B cell (primary cell): ENCODE results near the gene HTT-AS. TPM values are rescaled to one million over a fixed set of nuclear protein-coding genes. Genes with fewer than 3 reads are reported as not detected.

Source experiments
- ATAC-seq: fragments of 200-7000 bp; cut with Tn5 transposase; one replicate; pipeline ENCODE4 v1.10.0; 2021; ENCODE audit warnings: low read depth, mild to moderate bottlenecking, moderate number of reproducible peaks, moderate library complexity
- CTCF ChIA-PET: fragments of 350-600 bp; sonication (Branson Sonifier 250); formaldehyde crosslinking; loops from one replicate; lab custom pipeline; 2021; ENCODE audit warnings: antibody characterized with exemption, inconsistent platforms; lab: Charles Lee
- POLR2A ChIA-PET: fragments of 350-600 bp; sonication (Branson Sonifier 250); formaldehyde crosslinking; loops from one replicate; lab custom pipeline; 2021; ENCODE audit warnings: antibody characterized with exemption; lab: Charles Lee
- DNase-seq: peaks from one replicate; pipeline ENCODE4 v3.0.0; 2013
- H2AFZ ChIP-seq: 2 replicates; pipeline ENCODE4 v1.6.1; 2012; ENCODE audit warnings: mild to moderate bottlenecking, low read depth, low read length; ENCODE audit not compliant: insufficient read depth, poor library complexity, severe bottlenecking
- H3K27ac ChIP-seq, 2 donors: 1 replicate in 1 of 2; 2 replicates in 1 of 2; pipeline ENCODE4 v1.5.1; 2012 to 2013; ENCODE audit warnings: low read length in 2 of 2, mild to moderate bottlenecking in 2 of 2, moderate library complexity in 1 of 2
- H3K27me3 ChIP-seq, 4 experiments: fragments of 200-600 bp in 1 of 4; sonication (generic) in 1 of 4; replicated peaks in 1 of 4; 1 replicate in 2 of 4; 2 replicates in 2 of 4; pipeline versions ENCODE4 v1.6.1 to v1.7.0; 2013 to 2016; ENCODE audit warnings: low read length in 3 of 4, mild to moderate bottlenecking in 2 of 4, mixed read lengths in 1 of 4, moderate library complexity in 1 of 4; ENCODE audit not compliant: insufficient read depth in 4 of 4, control insufficient read depth in 3 of 4; ENCODE audit errors: control extremely low read depth in 1 of 4
- H3K36me3 ChIP-seq, 2 experiments: replicated peaks in 1 of 2; 1 replicate in 1 of 2; 2 replicates in 1 of 2; pipeline versions ENCODE4 v1.6.1 to v1.7.1; 2013; ENCODE audit warnings: low read length in 1 of 2; ENCODE audit not compliant: insufficient read depth in 2 of 2, control insufficient read depth in 1 of 2; ENCODE audit errors: control extremely low read depth in 1 of 2, extremely low read depth in 1 of 2
- H3K4me1 ChIP-seq, 2 donors: fragments of 200-600 bp in 1 of 2; sonication (generic) in 1 of 2; 1 replicate in 1 of 2; 2 replicates in 1 of 2; pipeline versions ENCODE4 v1.5.1 to v1.6.1; 2013 to 2017; ENCODE audit warnings: low read length in 2 of 2; ENCODE audit not compliant: control insufficient read depth in 2 of 2, insufficient read depth in 2 of 2
- H3K4me2 ChIP-seq: replicated peaks from 2 replicates; pipeline ENCODE3; 2012; ENCODE audit warnings: mild to moderate bottlenecking, low read depth, low read length; ENCODE audit not compliant: poor library complexity, severe bottlenecking
- H3K4me3 ChIP-seq, 5 experiments: fragments of 200-600 bp in 1 of 5; sonication (generic) in 1 of 5; 1 replicate in 3 of 5; 2 replicates in 2 of 5; pipeline versions ENCODE4 v1.5.1 to v1.7.0; 2011 to 2016; ENCODE audit warnings: low read length in 4 of 5, mild to moderate bottlenecking in 4 of 5, low read depth in 2 of 5, control low read depth in 1 of 5, moderate library complexity in 1 of 5; ENCODE audit not compliant: insufficient read depth in 1 of 5; ENCODE audit errors: control extremely low read depth in 1 of 5, extremely low read depth in 1 of 5
- H3K79me2 ChIP-seq: fragments of 200-600 bp; sonication (generic); one replicate; pipeline ENCODE4 v1.6.0; 2016; ENCODE audit warnings: low read length; ENCODE audit not compliant: control insufficient read depth, insufficient read depth
- H3K9ac ChIP-seq: fragments of 200-600 bp; sonication (generic); 2 replicates; pipeline ENCODE4 v1.6.1; 2017; ENCODE audit warnings: mild to moderate bottlenecking, low read length, moderate library complexity
- H3K9me3 ChIP-seq, 3 donors: one replicate each; pipeline versions ENCODE4 v1.6.1 to v1.7.1; 2013; ENCODE audit warnings: low read length in 2 of 3; ENCODE audit not compliant: control insufficient read depth in 2 of 3, insufficient read depth in 1 of 3; ENCODE audit errors: control extremely low read depth in 1 of 3
- H4K20me1 ChIP-seq: 2 replicates; pipeline ENCODE4 v1.6.0; 2012; ENCODE audit warnings: mild to moderate bottlenecking, low read length; ENCODE audit not compliant: insufficient read depth, control insufficient read depth, poor library complexity, severe bottlenecking
- H3K27ac Mint-ChIP-seq: one replicate; pipeline ENCODE4 v1.8.0; 2021; ENCODE audit warnings: mixed read lengths
- H3K27me3 Mint-ChIP-seq: one replicate; pipeline ENCODE4 v1.8.0; 2021; ENCODE audit warnings: mixed read lengths
- H3K4me1 Mint-ChIP-seq: one replicate; pipeline ENCODE4 v1.8.0; 2021; ENCODE audit warnings: mixed read lengths
- H3K4me3 Mint-ChIP-seq: one replicate; pipeline ENCODE4 v1.8.0; 2021; ENCODE audit warnings: mixed read lengths
- H3K9me3 Mint-ChIP-seq: one replicate; pipeline ENCODE4 v1.8.0; 2022; ENCODE audit warnings: mixed read lengths; ENCODE audit not compliant: insufficient read depth
- CTCF ChIP-seq: fragments of 200-600 bp; IDR thresholded peaks from one replicate; pipeline ENCODE4 v1.8.0; 2022; ENCODE audit warnings: antibody characterized with exemption, mild to moderate bottlenecking
- EZH2 ChIP-seq: IDR thresholded peaks from 2 replicates; pipeline ENCODE4 v1.6.1; 2012; ENCODE audit warnings: borderline replicate concordance, low read depth, mild to moderate bottlenecking, moderate library complexity, low read length; ENCODE audit not compliant: insufficient read depth, poor library complexity, severe bottlenecking
- WGBS: methylation state at CpG from one replicate; pipeline ENCODE4 v1.1.5; 2013; ENCODE audit warnings: missing lambda C conversion rate; ENCODE audit not compliant: insufficient coverage; 5-methylcytosine and 5-hydroxymethylcytosine counted together
- intact Hi-C: fragments of 100-400 bp; cut with micrococcal nuclease; formaldehyde crosslinking; loops from one replicate; pipeline ENCODE4 v1.10.0; 2022
- polyA plus RNA-seq: library from polyadenylated mRNA; depleted of rRNA; stranded (reverse); fragments of >200 nt; gene quantifications from 2 replicates; pipeline ENCODE4 v1.2.3, GENCODE V29; 2012
- total RNA-seq, 2 donors: library from RNA; stranded (reverse); fragments of 120-200 nt in 1 of 2; gene quantifications; 1 replicate in 1 of 2; 2 replicates in 1 of 2; pipeline versions ENCODE4 v1.2.3 to v1.2.4, GENCODE V29; 2013 to 2022

Gene HTT-AS
- total and polyA plus RNA-seq, 2 donors (not counting 1 experiment from before 2014, with no cell fraction given), result 0.84 TPM; not detected in 1

GRCh38 chr4:3108211-3108610 is 33.9 kb upstream of the HTT-AS start:
- H3K4me3 ChIP-seq, result no peak overlapping the region
- ATAC-seq, result no peak
- H3K4me2 ChIP-seq, result no peak overlapping the region
- H3K27ac ChIP-seq, result no peak overlapping the region
- ChIA-PET POLR2A (no interaction called here), CTCF (interaction anchor here (0.8 to 4.0 kb wide), 11 partner anchors 12 to 834 kb away, joined by 3 to 29 read pairs (median 4); no protein-coding TSS in a partner anchor)
- no peaks in the 10 kb centered on the region for H3K27me3 ChIP-seq
- no peaks in the 10 kb centered on the region for H3K9me3 ChIP-seq
- H2AFZ ChIP-seq, result no peak overlapping the region
- no peak overlapping the region for H3K9ac ChIP-seq
- H3K36me3 ChIP-seq, result peaks cover 0 to 72% of the 10 kb centered on the region in 2 experiments
- peaks cover 14% of the 10 kb centered on the region for H4K20me1 ChIP-seq
- H3K4me3 Mint-ChIP-seq, result no peak overlapping the region
- no peak for TF ChIP-seq EZH2
- peaks cover 0 to 6% of the 10 kb centered on the region in 2 donors for H3K4me1 ChIP-seq
- no peaks in the 10 kb centered on the region for H3K27me3 Mint-ChIP-seq
- DNase-seq, result no peak
- no peak overlapping the region for H3K27ac Mint-ChIP-seq
- 100% methylated on average over 1 of the region's 3 CpGs for whole genome bisulfite sequencing
- peaks cover 8% of the 10 kb centered on the region for H3K4me1 Mint-ChIP-seq
- no peaks in the 10 kb centered on the region for H3K9me3 Mint-ChIP-seq
- intact Hi-C loops, result no loop called here
- peaks cover 31% of the 10 kb centered on the region for H3K79me2 ChIP-seq

- 100% methylated on average over 3 of the region's 6 CpGs for WGBS
- Histone ChIP-seq H3K79me2 (peaks cover 30% of the 10 kb centered on the region), H3K9me3 (no peaks in the 10 kb centered on the region), H3K27ac (no peak overlapping the region), H3K27me3 (no peaks in the 10 kb centered on the region), H4K20me1 (peaks cover 11% of the 10 kb centered on the region), H3K4me2 (no peak overlapping the region), H2AFZ (no peak overlapping the region), H3K4me3 (no peak overlapping the region), H3K36me3 (peaks cover 0 to 69% of the 10 kb centered on the region in 2 experiments), H3K9ac (no peak overlapping the region), H3K4me1 (peaks cover 0 to 6% of the 10 kb centered on the region in 2 donors)
- CTCF ChIA-PET, result interaction anchor here (0.8 to 4.0 kb wide), 16 partner anchors 10 to 834 kb away, joined by 3 to 29 read pairs (median 4); no protein-coding TSS in a partner anchor
- no peak overlapping the region for H3K27ac Mint-ChIP-seq
- no peaks in the 10 kb centered on the region for H3K9me3 Mint-ChIP-seq
- no peak overlapping the region for H3K4me3 Mint-ChIP-seq
- DNase-seq (no peak), ATAC-seq (no peak)
- TF ChIP-seq EZH2 (no peak), CTCF (no peak)
- H3K27me3 Mint-ChIP-seq, result no peaks in the 10 kb centered on the region
- POLR2A ChIA-PET, result no interaction called here
- intact Hi-C loops, result loop anchor here (2.0 kb wide), 1 partner anchor 29 kb away; no protein-coding TSS in a partner anchor
- peaks cover 8% of the 10 kb centered on the region for H3K4me1 Mint-ChIP-seq
Observed at GRCh38 chr4:3107691-3108121, 33.4 kb upstream of the HTT-AS start.
